MM.1S (cell line): Measurements from ENCODE around the gene ZNF212.

ENCODE experiments used
- DNase-seq: peaks from one replicate; pipeline ENCODE4 v3.0.0-alpha.2; 2015
- H2AFZ ChIP-seq: fragments of 300-600 bp; sonication (generic); 2 replicates; pipeline ENCODE4 v1.6.0; 2016; ENCODE audit warnings: antibody characterized with exemption, low read length
- H3F3A ChIP-seq: fragments of 300-600 bp; sonication (generic); 2 replicates; pipeline ENCODE4 v1.6.1; 2016; ENCODE audit warnings: mild to moderate bottlenecking, antibody characterized with exemption, low read length, moderate library complexity, mixed read lengths; ENCODE audit not compliant: insufficient read depth
- H3K27ac ChIP-seq: fragments of 300-600 bp; sonication (generic); 2 replicates; pipeline ENCODE4 v1.5.1; 2016; ENCODE audit warnings: mild to moderate bottlenecking, low read length
- H3K27me3 ChIP-seq: fragments of 300-600 bp; sonication (generic); replicated peaks from 2 replicates; pipeline ENCODE4 v1.6.0; 2016; ENCODE audit warnings: low read length; ENCODE audit not compliant: insufficient read depth
- H3K36me3 ChIP-seq: fragments of 300-600 bp; sonication (generic); replicated peaks from 2 replicates; pipeline ENCODE4 v1.6.1; 2016; ENCODE audit warnings: mild to moderate bottlenecking, low read length, mixed read lengths; ENCODE audit not compliant: insufficient read depth
- H3K4me1 ChIP-seq: fragments of 300-600 bp; sonication (generic); 2 replicates; pipeline ENCODE4 v1.6.1; 2016; ENCODE audit warnings: low read length, mixed read lengths
- H3K4me2 ChIP-seq: fragments of 300-600 bp; sonication (generic); 2 replicates; pipeline ENCODE4 v1.6.0; 2016; ENCODE audit warnings: low read depth, low read length
- H3K4me3 ChIP-seq: fragments of 300-600 bp; sonication (generic); 2 replicates; pipeline ENCODE4 v1.5.1; 2016; ENCODE audit warnings: low read length, mixed read lengths
- H3K79me2 ChIP-seq: fragments of 300-600 bp; sonication (generic); 2 replicates; pipeline ENCODE4 v1.6.1; 2016; ENCODE audit warnings: mixed run types, low read length, mixed read lengths
- H3K9ac ChIP-seq: fragments of 300-600 bp; sonication (generic); 2 replicates; pipeline ENCODE4 v1.6.1; 2016; ENCODE audit warnings: low read length, mixed read lengths
- H3K9me2 ChIP-seq: fragments of 300-600 bp; sonication (generic); replicated peaks from 2 replicates; pipeline ENCODE4 v1.6.1; 2016; ENCODE audit warnings: mild to moderate bottlenecking, low read length, mixed read lengths; ENCODE audit not compliant: insufficient read depth
- H3K9me3 ChIP-seq: fragments of 300-600 bp; sonication (generic); replicated peaks from 2 replicates; pipeline ENCODE4 v1.6.1; 2016; ENCODE audit warnings: mild to moderate bottlenecking, low read length, mixed read lengths; ENCODE audit not compliant: insufficient read depth
- H4K20me1 ChIP-seq: fragments of 300-600 bp; sonication (generic); 2 replicates; pipeline ENCODE4 v1.6.1; 2016; ENCODE audit warnings: mild to moderate bottlenecking, low read length, moderate library complexity, mixed read lengths; ENCODE audit not compliant: insufficient read depth
- CTCF ChIP-seq: fragments of 300-600 bp; sonication (generic); IDR thresholded peaks from 2 replicates; pipeline ENCODE4 v1.5.1; 2016; ENCODE audit warnings: antibody characterized with exemption, low read length, mixed read lengths
- EZH2 ChIP-seq: fragments of 300-600 bp; sonication (generic); optimal IDR thresholded peaks from 2 replicates; pipeline ENCODE3; 2017; ENCODE audit warnings: low read depth, mild to moderate bottlenecking, antibody characterized with exemption, low read length, mixed read lengths
- EZH2phosphoT487 ChIP-seq: fragments of 300-600 bp; sonication (generic); IDR thresholded peaks from 2 replicates; pipeline ENCODE4 v1.6.1; 2018; ENCODE audit warnings: antibody characterized with exemption, low read length

The ZNF212 gene

GRCh38 chr7:149195180-149196150, 44.0 kb upstream of the ZNF212 start, which contains the start of gene ZNF282:
Gene ZNF282, plus strand, starts transcription at chr7:149195546. Its CDS starts 44 bp downstream, at chr7:149195590.
- 0 out of 2 replicates have a peak, but pooled peaks cover 6% of the 10 kb centered on the region for H3K36me3 ChIP-seq
- H3K27ac ChIP-seq: peak within 1 kb of the TSS; percentile 63; the same call in 1 of the 2 replicates
- H3K9me2 ChIP-seq: no peaks in the 10 kb centered on the region
- H3K79me2 ChIP-seq: peaks cover 44% of the 10 kb centered on the region
- no peaks in the 10 kb centered on the region for H4K20me1 ChIP-seq
- no peaks in the 10 kb centered on the region for H3K27me3 ChIP-seq
- peak within 1 kb of the TSS; percentile 85 for H3K9ac ChIP-seq
- H3K4me1 ChIP-seq: peaks cover 4% of the 10 kb centered on the region
- peak within 1 kb of the TSS; percentile 95 for H3K4me3 ChIP-seq
- no peak for TF ChIP-seq EZH2
- TF ChIP-seq CTCF: peak; percentile 82
- TF ChIP-seq EZH2phosphoT487: no peak
- peaks cover 7% of the 10 kb centered on the region; the same call in 1 of the 2 replicates for H3F3A ChIP-seq
- peak within 1 kb of the TSS; percentile 94 for H3K4me2 ChIP-seq
- H2AFZ ChIP-seq: peak within 1 kb of the TSS; percentile 65
- no peaks in the 10 kb centered on the region for H3K9me3 ChIP-seq
- DNase-seq: peak; percentile 86

- Histone ChIP-seq H3K36me3 (peaks cover 11% of the 10 kb centered on the region), H3F3A (peaks cover 7% of the 10 kb centered on the region; the same call in 1 of the 2 replicates), H3K9me3 (no peaks in the 10 kb centered on the region), H2AFZ (peak overlapping the region; percentile 54), H3K4me2 (peak overlapping the region; percentile 94), H3K9me2 (no peaks in the 10 kb centered on the region), H4K20me1 (no peaks in the 10 kb centered on the region), H3K4me1 (peaks cover 4% of the 10 kb centered on the region), H3K27me3 (no peaks in the 10 kb centered on the region), H3K79me2 (peaks cover 51% of the 10 kb centered on the region), H3K4me3 (peak overlapping the region; percentile 95), H3K9ac (peak overlapping the region; percentile 85), H3K27ac (peak overlapping the region; percentile 34; the same call in 1 of the 2 replicates)
- peak; percentile 28 for DNase-seq
- TF ChIP-seq CTCF: no peak
- no peak for TF ChIP-seq EZH2phosphoT487
- no peak for TF ChIP-seq EZH2
Measured at GRCh38 chr7:149196151-149196704, 43.2 kb upstream of the ZNF212 start.

GRCh38 chr7:149196705-149197171, 42.7 kb upstream of the ZNF212 start:
- TF ChIP-seq EZH2 (no peak), CTCF (no peak), EZH2phosphoT487 (no peak)
- Histone ChIP-seq H3K4me1 (peaks cover 4% of the 10 kb centered on the region), H2AFZ (no peak overlapping the region), H3K4me2 (peak overlapping the region; percentile 94), H3K9me2 (no peaks in the 10 kb centered on the region), H3F3A (peaks cover 7% of the 10 kb centered on the region; the same call in 1 of the 2 replicates), H3K9ac (peak overlapping the region; percentile 85), H3K79me2 (peaks cover 54% of the 10 kb centered on the region), H3K27ac (peak overlapping the region; percentile 34; the same call in 1 of the 2 replicates), H3K9me3 (no peaks in the 10 kb centered on the region), H4K20me1 (no peaks in the 10 kb centered on the region; the same call in 1 of the 2 replicates), H3K4me3 (peak overlapping the region; percentile 95), H3K27me3 (no peaks in the 10 kb centered on the region), H3K36me3 (peaks cover 12% of the 10 kb centered on the region)
- DNase-seq: peak; percentile 42
